GM19023 (cell line): ENCODE data around the gene SYT2.
"Not testable (repeated sequence)": the region's sequence is repeated elsewhere in the genome, so short reads cannot be mapped to it uniquely, and the experiment has no call there.

Source experiments
- ATAC-seq: cut with Tn5 transposase; IDR thresholded peaks from one replicate; pipeline ENCODE4 v1.9.1; 2021; ENCODE audit warnings: mild to moderate bottlenecking, moderate library complexity; ENCODE audit not compliant: unreplicated experiment

SYT2 gene

DNA sequence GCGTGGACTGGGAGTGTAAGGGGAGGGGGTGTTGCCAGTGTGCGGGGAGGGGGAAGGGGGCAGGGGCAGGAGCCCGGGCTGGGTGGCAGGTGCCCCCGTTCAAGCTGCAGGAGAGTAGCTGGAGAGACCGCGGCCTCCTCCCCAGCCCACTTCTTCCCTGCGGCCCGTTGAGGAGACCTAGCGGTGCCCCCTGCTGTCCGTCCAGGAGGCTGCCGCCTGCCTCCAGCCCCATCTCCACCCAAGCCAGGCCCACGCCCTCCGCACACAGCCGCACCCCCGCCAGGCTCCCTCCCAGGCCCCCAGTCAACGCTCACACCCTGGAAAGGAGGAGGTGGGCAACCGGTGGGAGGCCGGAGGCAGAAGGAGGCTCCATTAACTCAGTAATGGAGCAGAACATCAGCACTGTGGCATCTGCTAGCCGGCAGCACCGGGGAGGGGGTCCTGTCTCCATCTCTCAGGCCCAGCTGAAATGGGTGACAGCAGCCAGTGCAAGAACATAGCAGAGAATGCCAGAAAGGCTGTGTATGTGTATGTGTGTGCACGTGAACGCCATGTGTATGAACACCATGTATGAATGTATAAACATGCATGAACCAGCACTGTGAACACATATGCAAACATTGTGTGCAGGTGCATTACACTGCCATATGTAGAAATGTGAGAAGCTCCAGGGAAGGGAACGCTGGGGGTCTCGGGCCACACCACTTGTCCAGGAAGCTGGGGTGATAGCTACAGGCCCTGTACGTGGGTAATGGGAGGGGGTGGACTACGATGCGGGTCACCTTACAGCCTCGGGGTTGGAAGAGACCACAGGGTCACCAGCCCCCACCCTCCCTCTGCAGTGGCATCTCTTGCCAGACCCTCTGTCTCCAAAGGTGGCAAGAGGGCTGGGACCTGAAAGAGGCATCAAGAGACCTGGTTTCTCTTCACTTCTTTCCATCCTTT lies 84.6 kb downstream of the SYT2 start:
- ATAC-seq = peak; percentile 79

DNA sequence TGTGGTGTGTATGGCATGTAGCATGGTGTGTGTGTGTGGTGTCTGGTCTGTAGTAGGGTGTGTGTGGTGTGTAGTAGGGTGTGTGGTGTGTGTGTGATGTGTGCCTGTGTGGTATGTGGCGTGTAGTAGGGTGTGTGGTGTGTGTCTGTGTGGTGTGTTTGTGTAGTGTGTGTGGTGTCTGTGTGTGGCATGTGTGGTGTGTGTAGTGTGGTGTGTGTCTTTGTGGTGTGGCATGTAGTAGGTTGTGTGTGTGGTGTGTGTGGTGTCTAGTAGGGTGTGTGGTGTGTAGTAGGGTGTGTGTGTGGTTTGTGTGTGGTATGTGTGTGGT lies 85.5 kb downstream of the SYT2 start:
- ATAC-seq = no peak

- no peak for ATAC-seq
Measured at GRCh38 chr1:202624088-202624780, 86.0 kb downstream of the SYT2 start.

GRCh38 chr1:202623476-202623875 lies 86.8 kb downstream of the SYT2 start:
- ATAC-seq = not testable (repeated sequence)

GRCh38 chr1:202623075-202623474 lies 87.2 kb downstream of the SYT2 start:
- ATAC-seq = no peak

- no peak for ATAC-seq
Measured at GRCh38 chr1:202622388-202622787, 87.9 kb downstream of the SYT2 start.

DNA sequence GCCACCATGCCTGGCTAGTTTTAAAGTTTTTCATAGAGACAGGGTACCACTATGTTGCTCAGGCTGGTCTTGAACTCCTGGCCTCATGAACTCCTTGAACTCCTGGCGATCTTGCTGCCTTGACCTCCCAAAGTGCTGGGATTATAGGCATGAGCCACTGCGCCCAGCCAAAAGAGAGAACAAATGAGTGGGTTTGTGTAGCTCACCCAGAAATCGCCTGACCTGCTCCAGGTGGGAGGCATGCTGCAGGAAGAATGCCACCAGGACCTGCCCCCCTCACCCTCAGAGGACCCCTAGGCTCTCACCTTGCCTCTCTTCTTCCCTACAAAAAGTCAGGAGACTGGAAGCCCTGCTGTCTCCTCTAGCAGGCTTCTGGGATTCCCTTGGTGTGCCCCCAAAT lies 88.8 kb downstream of the SYT2 start:
- ATAC-seq = no peak

DNA sequence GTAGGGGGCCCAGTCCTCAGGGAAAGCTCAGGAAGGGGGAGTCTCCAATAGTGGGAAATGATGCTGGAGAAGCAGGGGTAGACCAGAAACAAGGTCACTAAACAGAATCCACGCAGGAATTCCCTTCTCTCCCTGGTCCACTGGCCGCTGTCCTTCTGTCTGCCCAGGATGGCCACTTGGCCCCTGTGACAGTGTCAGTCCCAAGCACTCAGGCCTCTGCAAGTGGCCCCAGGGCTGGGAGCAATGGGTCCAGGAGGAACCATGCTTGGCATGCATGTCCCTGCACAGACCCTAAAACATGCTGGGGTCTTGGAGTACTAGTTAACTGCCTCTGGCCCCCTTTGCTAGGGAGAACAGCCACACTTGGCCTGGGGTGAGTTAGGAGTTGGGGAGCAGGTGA lies 90.2 kb downstream of the SYT2 start:
- ATAC-seq = not testable (repeated sequence)

DNA sequence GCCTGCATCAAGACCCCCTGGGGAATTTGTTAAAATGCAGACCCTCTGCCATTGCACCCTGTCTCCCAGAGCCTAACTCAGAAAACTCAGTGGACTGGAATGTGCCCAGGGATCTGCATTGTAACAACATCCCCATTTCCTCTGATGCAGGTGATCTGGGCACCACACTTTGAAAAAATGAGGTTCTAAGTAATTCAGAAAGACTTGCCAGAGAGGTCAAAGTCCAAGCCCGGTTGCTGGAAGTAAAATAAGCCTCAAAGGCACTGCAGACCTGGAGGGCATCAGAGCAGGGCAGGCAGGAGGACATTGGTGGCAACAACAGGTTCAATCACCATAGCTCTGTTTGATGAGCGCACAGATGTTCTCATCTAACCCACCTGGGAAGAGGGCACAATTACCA lies 90.7 kb downstream of the SYT2 start:
- ATAC-seq = no peak

DNA sequence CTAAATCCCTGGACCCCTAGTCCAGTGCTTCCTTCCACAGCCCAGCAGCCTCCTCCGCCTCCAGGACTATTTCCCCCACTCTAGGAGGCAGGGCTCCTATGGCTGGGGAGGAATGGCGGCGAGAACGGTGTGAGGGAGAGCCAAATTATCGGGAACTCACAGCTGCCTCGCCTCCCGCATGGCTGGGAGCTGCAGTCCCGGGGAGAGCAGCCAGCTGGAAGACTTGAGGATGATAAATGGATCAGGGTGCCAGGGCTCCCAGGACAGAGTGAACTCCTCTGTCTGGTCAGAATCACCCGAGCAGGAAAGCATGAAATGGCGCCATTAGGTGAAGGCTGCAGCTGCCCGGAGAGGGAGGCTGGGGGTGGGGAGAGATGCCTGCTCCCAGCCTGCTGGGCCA lies 91.2 kb downstream of the SYT2 start:
- not testable (repeated sequence) for ATAC-seq

- ATAC-seq = peak; percentile 39
Measured at GRCh38 chr1:202616355-202616915, 93.8 kb downstream of the SYT2 start.

- peak; percentile 77 for ATAC-seq
Measured at GRCh38 chr1:202615501-202616354, 94.5 kb downstream of the SYT2 start.

- not testable (repeated sequence) for ATAC-seq
Measured at GRCh38 chr1:202615208-202615500, 95.1 kb downstream of the SYT2 start.

DNA sequence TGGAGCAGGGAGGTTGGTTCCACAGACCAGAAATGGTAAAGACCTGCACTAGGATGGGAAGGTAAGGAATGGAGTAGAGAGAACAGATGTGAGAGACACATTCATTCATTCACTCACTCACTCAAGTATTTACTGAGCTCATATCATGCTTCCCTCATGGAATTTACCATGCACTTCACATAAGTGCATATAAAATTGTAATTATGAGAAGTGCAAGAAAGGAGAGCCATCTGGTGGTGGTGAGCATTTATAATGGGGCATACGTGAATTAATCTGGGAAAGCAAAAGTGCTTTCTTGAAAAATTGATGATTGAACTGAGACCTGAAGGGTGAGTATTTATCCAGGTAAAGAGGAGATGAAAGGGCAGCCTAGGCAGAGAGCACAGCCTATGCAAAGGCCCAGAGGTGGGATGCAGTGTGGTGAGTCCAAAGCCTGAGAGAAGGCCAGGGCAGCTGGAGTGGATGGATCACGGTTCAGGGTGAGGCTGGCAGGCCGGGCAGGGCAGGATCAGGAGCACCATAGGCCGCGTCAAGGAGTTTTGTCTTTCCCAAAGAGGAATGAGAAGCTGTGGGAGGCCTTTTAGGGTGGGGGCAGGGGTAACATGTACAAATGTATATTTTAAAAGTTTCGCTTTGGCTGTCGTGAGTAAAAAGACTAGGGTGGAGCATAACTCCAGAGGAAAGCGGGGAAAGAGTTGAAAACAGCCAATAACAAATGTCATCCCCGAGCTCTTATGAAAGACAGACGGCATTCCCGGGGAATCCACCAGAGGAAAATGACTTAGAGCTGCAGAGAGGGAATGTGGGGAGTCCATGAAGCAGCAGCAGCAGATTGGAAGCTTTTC lies 95.7 kb downstream of the SYT2 start:
- ATAC-seq = not testable (repeated sequence)

- ATAC-seq = no peak
Measured at GRCh38 chr1:202613571-202613970, 96.7 kb downstream of the SYT2 start.

DNA sequence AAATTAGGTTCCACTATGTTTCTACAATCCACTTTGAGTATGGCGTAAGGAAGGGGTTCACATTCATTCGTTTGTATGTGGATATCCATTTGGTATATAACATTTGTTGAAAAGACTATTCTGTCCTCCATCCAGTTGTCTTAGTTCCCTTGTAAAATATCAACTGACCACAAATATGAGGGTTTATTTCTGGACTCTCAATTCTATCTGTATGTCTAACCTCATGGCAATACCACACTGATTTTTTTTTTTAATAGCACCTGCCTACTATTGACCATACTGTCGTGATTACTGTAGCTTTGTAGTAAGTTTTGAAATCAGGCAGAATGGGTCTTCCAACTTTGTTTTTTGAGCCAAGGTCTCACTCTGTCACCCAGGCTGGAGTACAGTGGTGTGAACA lies 98.2 kb downstream of the SYT2 start:
- ATAC-seq = not testable (repeated sequence)

DNA sequence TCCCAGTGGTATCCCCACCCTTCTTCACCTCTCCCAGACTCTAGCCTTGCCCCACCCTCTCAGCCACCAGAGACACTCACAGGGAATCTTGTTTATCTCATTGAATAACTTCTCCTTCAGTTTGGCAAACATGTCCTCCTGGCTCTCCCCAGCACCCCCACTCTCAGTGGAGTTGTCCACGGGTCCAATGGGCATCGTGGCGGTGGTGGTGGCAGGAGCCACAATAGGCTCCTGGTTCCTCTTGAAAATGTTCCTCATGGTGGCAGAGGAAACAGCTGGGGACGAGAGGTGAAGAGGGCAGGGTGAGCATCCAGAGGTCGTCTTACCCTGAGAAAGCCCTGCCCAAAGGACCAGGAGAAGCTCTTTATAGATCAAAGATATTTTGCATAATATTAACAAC lies 104.7 kb downstream of the SYT2 start:
- no peak for ATAC-seq

DNA sequence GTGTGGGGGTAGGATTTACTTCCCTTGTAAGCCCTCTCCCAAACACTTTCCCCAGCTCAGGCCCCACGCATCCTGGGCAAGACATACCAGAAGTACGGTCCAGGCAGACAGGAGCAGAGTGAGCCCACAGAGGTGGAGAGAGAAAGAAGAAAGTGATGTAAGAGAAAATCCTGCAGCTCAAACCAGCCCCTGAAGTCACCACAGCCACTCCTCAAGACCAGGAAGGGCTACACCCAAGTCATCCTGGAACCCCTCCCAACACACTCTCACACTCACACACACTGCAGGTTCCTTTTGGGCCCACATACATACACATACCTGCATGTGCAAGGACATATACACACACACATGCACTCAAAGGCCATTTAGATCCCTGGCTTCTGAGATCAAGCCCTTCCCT lies 106.8 kb downstream of the SYT2 start:
- ATAC-seq = no peak

- no peak for ATAC-seq
Measured at GRCh38 chr1:202600432-202601041, 109.7 kb downstream of the SYT2 start.
